ENCODE results near the gene MRGPRF.

The MRGPRF gene

DNA sequence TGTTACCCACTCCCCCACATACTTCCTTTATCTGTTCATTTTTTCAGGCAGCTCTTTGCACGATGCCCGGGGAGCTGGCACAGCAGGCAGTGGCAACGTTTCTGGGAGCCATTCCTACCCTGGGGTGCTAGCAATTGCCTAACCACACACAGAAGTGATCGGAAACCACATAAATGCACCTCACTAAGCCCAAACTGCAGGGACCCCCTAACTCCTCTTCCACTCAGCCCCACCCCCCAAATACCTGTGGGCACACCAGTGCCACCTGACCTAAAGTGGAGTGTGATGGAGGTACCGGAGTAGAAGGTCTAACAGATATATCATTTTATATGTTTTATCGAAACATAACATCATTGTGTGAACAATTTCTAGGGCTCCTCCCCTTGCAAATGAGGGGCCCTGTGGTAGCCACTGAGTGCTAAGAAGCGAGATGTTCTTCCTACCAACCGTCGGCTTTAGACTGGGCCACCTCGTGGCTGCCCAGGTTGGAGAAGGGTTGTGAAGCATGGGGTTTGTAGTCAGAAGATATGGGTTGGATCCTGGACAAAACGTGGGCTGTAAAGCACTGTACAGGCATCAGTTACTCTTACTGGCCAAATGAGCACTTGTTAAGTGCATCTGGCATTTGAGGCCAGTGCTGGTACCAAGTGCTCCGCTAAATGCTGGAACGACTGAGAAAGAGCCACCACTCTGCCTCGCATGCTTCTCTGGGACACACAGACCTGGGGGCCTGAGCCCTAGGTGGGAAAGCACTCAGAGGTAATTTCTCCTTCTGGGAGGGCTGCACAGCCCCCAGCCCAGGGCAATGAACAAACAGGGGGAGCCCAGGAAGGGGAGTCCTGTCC lies 35.0 kb downstream of the MRGPRF start:
- Histone ChIP-seq H4K20me1 (ENCODE audit: insufficient read depth, low read length) (no peaks in the 10 kb centered on the region), H3K36me3 (ENCODE audit: insufficient read depth, low read length) (no peaks in the 10 kb centered on the region), H3K4me1 (ENCODE audit: insufficient read depth, low read length) (no peaks in the 10 kb centered on the region), H3K9me3 (ENCODE audit: insufficient read depth, low read length, severe bottlenecking) (no peaks in the 10 kb centered on the region), H3K4me3 (ENCODE audit: low read depth in 1 of 2, low read length in 2 of 2) (no peak overlapping the region), H3K79me2 (ENCODE audit: insufficient read depth, low read length) (no peaks in the 10 kb centered on the region), H3K4me2 (ENCODE audit: insufficient read depth, low read length) (no peak overlapping the region), H2AFZ (ENCODE audit: low read depth, low read length) (no peak overlapping the region), H3K27me3 (ENCODE audit: insufficient read depth, low read length, poor library complexity) (peaks cover 2% of the 10 kb centered on the region), H3K27ac (ENCODE audit: low read length) (no peak overlapping the region), H3K9ac (ENCODE audit: low read depth, low read length) (no peak overlapping the region)
- DNase-seq (no peak), ATAC-seq (ENCODE audit: insufficient read depth, low read depth) (no peak)
- TF ChIP-seq, protein P1, sequence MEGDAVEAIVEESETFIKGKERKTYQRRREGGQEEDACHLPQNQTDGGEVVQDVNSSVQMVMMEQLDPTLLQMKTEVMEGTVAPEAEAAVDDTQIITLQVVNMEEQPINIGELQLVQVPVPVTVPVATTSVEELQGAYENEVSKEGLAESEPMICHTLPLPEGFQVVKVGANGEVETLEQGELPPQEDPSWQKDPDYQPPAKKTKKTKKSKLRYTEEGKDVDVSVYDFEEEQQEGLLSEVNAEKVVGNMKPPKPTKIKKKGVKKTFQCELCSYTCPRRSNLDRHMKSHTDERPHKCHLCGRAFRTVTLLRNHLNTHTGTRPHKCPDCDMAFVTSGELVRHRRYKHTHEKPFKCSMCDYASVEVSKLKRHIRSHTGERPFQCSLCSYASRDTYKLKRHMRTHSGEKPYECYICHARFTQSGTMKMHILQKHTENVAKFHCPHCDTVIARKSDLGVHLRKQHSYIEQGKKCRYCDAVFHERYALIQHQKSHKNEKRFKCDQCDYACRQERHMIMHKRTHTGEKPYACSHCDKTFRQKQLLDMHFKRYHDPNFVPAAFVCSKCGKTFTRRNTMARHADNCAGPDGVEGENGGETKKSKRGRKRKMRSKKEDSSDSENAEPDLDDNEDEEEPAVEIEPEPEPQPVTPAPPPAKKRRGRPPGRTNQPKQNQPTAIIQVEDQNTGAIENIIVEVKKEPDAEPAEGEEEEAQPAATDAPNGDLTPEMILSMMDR (IDR thresholded peaks at IDR 0.05; ENCODE audit: borderline replicate concordance, extremely low read depth, low read length, poor library complexity, severe bottlenecking): no peak
- no peak for TF ChIP-seq EZH2 (IDR thresholded peaks at IDR 0.05; ENCODE audit: borderline replicate concordance, low read depth, low read length, severe bottlenecking)

DNA sequence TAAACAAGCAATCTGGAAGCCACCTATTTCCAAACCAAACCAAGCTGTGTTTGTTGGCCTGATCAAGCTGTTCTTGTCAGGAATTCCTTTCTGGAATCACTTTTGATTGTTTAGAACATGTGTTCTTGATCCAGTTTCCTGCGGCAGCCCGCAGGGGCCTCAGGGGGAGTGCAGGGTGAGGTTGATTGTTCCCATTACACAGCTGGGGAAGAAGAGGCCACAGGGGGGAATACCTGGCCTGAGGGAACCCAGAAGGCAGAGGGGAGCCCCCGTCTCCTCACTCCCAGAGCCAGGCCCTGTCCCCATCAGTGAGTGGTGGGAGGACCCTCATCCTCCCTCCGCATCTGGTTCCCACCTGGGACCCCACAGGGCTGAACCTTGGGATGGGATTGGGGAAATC lies 36.5 kb downstream of the MRGPRF start:
- TF ChIP-seq, protein P1 (IDR thresholded peaks at IDR 0.05; ENCODE audit: borderline replicate concordance, extremely low read depth, low read length, poor library complexity, severe bottlenecking): no peak
- no peak for TF ChIP-seq EZH2 (IDR thresholded peaks at IDR 0.05; ENCODE audit: borderline replicate concordance, low read depth, low read length, severe bottlenecking)
- H3K36me3 ChIP-seq (ENCODE audit: insufficient read depth, low read length): no peaks in the 10 kb centered on the region
- no peak for DNase-seq
- H3K9ac ChIP-seq (ENCODE audit: low read depth, low read length): no peak overlapping the region
- H3K4me2 ChIP-seq (ENCODE audit: insufficient read depth, low read length): no peak overlapping the region
- H3K27me3 ChIP-seq (ENCODE audit: insufficient read depth, low read length, poor library complexity): no peaks in the 10 kb centered on the region
- no peaks in the 10 kb centered on the region for H3K79me2 ChIP-seq (ENCODE audit: insufficient read depth, low read length)
- H3K27ac ChIP-seq (ENCODE audit: low read length): no peak overlapping the region
- ATAC-seq (ENCODE audit: insufficient read depth, low read depth): no peak
- H2AFZ ChIP-seq (ENCODE audit: low read depth, low read length): no peak overlapping the region
- no peaks in the 10 kb centered on the region for H4K20me1 ChIP-seq (ENCODE audit: insufficient read depth, low read length)
- H3K9me3 ChIP-seq (ENCODE audit: insufficient read depth, low read length, severe bottlenecking): no peaks in the 10 kb centered on the region
- no peaks in the 10 kb centered on the region for H3K4me1 ChIP-seq (ENCODE audit: insufficient read depth, low read length)
- H3K4me3 ChIP-seq (ENCODE audit: low read depth in 1 of 2, low read length in 2 of 2): no peak overlapping the region

DNA sequence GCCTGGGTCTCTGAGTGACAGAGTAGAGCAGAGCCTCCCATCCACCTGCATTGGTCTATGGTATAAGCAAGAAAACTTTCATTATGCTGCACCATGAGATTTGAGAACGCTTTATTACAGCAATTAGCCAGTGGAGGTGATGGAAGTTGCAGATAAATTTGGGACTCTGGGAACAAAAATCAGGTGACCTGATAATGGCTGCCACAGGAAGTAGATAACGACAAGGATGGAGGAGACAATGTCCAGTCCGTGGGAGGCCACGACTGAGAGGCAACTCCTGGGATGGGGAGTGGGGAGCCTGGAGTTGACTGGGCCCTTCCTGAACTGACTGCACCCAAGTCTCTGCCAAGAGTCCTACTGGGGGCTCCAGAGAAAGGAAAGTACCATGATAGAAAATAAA lies 37.0 kb downstream of the MRGPRF start:
- Histone ChIP-seq H3K36me3 (ENCODE audit: insufficient read depth, low read length) (no peaks in the 10 kb centered on the region), H3K79me2 (ENCODE audit: insufficient read depth, low read length) (no peaks in the 10 kb centered on the region), H3K4me2 (ENCODE audit: insufficient read depth, low read length) (no peak overlapping the region), H3K9me3 (ENCODE audit: insufficient read depth, low read length, severe bottlenecking) (no peaks in the 10 kb centered on the region), H4K20me1 (ENCODE audit: insufficient read depth, low read length) (no peaks in the 10 kb centered on the region), H3K4me3 (ENCODE audit: low read depth in 1 of 2, low read length in 2 of 2) (no peak overlapping the region), H3K27me3 (ENCODE audit: insufficient read depth, low read length, poor library complexity) (no peaks in the 10 kb centered on the region), H2AFZ (ENCODE audit: low read depth, low read length) (no peak overlapping the region), H3K9ac (ENCODE audit: low read depth, low read length) (no peak overlapping the region), H3K4me1 (ENCODE audit: insufficient read depth, low read length) (no peaks in the 10 kb centered on the region), H3K27ac (ENCODE audit: low read length) (no peak overlapping the region)
- no peak for DNase-seq
- TF ChIP-seq, protein P1 (IDR thresholded peaks at IDR 0.05; ENCODE audit: borderline replicate concordance, extremely low read depth, low read length, poor library complexity, severe bottlenecking): no peak
- no peak for TF ChIP-seq EZH2 (IDR thresholded peaks at IDR 0.05; ENCODE audit: borderline replicate concordance, low read depth, low read length, severe bottlenecking)
- ATAC-seq (ENCODE audit: insufficient read depth, low read depth): no peak
